C1 segment of cervical spinal cord (tissue), 14 donors: ENCODE data around the gene FAM227B.
"Not testable (repeated sequence)": the region's sequence is repeated elsewhere in the genome, so short reads cannot be mapped to it uniquely, and the experiment has no call there.

ENCODE experiments used
- DNase-seq, 14 donors: peaks; one replicate each; lab custom pipeline; 2025; lab: John Stamatoyannopoulos, UW

The FAM227B gene

DNA sequence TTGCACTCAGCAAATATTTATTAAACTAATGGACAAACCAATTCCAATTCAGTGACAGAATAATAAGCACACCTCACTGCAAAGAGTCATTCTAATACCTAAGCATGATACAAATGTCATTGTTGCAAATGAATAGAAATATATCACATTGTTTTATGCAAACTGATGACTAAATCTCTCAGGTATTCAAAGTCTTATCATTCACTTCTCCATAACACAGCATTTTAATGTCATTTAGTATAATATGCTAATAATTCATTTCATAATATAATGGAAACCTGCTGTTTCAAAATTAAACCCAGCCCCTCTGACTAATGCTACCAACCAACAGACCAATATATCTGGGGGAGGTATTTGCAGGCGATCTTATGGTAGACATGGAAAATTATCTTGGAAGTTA, 125.8 kb downstream of the FAM227B start:
- no peak for DNase-seq

GRCh38 chr15:49492830-49493229, 127.8 kb downstream of the FAM227B start:
- DNase-seq = no peak

GRCh38 chr15:49492151-49492550, 128.5 kb downstream of the FAM227B start:
- DNase-seq = no peak

DNA sequence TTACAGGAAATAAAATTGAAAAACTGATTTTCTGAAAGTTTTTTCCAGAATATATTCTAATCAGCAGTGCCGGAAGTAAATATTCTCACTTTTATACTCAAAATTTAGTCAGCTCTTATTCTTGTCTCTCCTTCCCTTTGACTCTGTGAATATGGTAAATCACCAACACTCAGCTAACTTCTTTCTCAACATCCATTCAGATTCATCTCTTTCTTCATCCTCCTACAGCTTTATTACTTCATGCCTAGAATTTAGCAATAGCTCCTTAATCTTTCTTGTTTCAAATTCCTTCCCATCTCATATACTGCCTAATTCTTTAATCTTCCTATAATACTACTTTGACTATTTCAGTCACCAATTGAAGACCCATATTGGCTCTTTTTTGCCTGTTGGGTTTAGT, 129.7 kb downstream of the FAM227B start:
- DNase-seq = no peak

GRCh38 chr15:49485401-49485800, 135.2 kb downstream of the FAM227B start:
- DNase-seq = not testable (repeated sequence)

GRCh38 chr15:49478982-49479381, 141.6 kb downstream of the FAM227B start:
- not testable (repeated sequence) for DNase-seq

DNA sequence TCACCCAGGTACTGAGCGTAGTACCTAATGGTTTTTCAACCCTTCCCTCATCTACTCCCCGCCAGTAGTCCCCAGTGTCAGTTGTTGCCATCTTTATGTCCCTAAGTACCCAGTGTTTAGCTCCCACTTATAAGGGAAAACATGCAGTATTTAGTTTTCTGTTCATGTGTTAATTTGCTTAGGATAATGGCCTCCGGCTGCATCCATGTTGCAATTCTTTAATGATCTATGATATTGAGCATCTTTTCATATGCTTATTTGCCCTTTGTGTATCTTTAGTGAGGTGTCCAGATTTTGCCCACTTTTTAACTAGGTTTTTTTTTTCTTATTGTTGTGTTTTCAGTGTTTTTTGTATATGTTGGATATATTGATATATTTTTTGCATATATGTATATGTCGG, 142.6 kb downstream of the FAM227B start:
- not testable (repeated sequence) for DNase-seq

- no peak for DNase-seq
These were observed 147.6 kb downstream of the FAM227B start for GRCh38 chr15:49473031-49473430.

GRCh38 chr15:49472338-49472737, 148.3 kb downstream of the FAM227B start:
- no peak for DNase-seq

DNA sequence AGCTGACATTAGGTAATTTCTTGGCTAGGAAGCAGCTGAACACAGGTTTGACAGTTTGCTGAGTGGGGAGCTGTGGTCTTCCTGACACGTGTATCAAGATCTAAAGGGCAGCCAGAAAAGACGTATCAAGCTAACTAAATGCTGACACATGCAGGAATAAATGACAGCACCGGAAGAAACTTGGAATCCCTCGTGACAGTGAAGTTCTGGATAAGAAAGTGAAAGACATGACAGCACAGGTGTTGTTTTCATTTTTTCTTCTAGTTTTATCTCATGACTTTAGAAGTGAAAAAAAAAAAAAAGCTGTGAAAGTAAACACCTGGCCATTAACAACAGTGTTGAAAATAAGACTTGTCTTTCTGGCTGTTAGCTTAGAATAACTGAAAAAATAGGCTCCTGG, 148.9 kb downstream of the FAM227B start:
- no peak for DNase-seq

DNA sequence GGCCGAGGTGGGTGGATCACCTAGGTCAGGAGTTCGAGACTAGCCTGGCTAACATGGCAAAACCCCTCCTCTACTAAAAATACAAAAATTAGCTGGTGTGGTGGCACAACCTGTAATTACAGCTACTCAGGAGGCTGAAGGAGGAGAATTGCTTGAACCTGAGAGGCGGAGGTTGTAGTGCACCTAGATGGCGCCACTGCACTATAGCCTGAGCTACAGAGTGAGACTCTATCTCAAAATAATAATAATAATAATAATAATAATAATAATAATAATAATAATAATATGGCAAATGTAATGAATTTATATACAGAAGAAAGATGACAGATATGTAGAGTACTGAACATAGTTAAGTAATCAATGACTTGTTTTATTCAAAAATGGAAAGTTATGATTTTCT, 149.4 kb downstream of the FAM227B start:
- DNase-seq = not testable (repeated sequence)

DNA sequence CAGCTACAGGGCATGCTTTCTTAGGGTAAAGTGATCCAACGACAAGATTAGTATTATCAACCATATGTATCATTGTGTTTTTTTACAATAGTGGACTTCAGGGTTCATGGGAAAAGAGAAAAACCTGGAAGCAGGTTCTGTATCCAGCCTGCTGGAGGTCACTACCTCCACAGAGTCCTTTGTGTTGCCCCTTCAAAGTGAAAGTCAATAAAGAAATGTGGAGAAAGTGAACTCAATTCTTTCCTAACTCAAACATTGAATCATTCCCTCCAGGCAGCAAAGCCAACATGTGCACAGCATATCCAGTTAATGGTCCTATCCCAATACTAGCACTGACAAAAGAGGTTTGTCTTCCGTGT, 152.2 kb downstream of the FAM227B start:
- no peak for DNase-seq

DNA sequence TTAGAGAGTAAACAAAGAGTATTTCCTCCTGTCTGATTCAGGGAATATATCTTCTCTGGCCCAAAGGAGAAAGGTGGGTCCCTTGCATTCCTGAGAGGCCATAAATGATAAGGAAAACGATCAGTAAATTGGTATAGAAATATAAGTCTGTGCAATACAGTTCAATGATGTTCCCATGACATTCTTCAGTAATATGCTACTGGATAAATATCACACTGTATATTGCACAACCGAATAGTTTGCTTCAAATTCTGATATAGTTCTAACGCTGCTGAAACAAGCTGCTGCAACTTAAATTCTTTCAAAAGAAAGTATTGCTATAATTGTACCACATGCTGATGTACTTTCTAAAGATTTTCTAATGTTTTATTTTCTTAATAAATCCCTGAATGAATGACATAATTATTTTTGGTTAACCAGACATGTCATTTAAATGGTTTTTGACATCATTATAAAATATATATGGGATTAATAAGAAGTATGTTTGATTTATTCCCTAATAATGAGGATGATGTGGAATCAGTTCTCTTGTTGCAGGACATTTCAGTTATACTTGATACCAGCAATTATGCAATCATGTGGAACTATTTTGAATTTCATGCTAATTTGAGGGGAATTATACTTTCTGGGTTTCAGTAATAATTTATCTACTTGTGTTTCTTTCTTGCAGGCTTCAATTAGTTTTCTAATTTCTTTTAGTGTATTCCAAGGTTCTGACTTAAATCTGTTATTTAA, 152.7 kb downstream of the FAM227B start:
- DNase-seq = no peak

- no peak for DNase-seq
These were observed 154.5 kb downstream of the FAM227B start for GRCh38 chr15:49466119-49466518.

DNA sequence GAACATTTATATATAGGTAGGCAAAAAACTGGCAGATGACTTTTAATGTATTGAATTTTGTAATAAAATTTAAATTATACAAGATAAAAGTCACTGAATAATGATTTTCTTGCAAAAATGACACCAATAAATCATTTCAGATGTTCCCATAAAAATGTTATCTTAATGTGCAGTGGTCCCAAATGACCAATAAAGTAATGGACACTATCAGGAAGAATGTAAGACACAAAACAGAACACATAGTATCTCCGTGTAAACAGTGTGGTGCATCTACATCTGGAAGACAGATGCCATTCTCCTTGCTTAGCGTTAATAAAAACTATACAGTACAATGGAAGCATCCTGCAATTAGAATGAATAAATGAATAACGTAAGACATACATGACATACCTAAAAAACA, 156.1 kb downstream of the FAM227B start:
- no peak for DNase-seq

DNA sequence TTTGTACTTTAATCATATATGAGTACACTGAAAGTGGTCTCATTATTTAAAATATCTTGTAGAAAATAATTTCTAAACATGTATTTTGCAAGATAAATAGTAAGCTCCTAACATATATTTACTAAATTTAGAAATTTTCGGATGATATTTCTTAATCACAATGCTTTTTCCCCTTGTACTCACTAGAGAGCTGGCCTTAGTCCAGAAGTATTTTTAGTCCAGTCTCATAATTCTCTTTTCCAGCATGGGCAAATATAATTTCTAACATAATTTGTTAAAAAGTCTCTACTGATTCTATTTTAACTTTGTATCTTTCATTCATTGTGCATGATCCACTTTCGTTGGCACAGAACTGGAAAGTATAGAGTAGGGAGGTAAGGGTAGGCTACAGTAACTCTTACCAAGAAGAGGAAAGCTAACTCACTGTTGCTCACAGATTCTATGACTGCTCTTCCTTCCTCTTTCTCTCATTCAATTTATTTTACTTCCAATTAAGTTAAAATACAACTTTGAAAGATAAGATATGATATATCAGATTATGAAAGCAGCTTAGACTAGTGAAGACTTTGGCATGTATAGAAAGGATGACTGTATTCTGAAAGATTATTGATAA, 158.3 kb downstream of the FAM227B start:
- no peak for DNase-seq

- no peak for DNase-seq
These were observed 160.1 kb downstream of the FAM227B start for GRCh38 chr15:49460411-49460941.

DNA sequence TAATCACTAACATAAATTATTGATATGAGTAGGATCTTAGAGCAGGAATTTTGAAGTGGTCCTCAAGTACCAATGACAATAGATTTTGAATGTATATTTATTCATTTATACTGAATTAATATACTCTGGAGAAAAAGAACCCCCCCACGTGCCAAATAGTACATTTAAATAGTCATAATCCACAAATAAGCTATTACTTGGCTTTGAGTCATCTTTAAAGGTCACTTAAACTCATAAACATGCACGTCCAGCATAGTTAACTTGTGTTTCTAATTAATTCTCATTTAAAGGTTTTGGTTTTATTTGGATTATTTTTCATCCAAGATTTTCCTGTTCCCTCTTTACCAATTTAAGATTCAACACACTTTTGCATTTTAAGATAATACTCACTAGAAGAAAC, 162.5 kb downstream of the FAM227B start:
- DNase-seq = no peak

- no peak for DNase-seq
These were observed 164.5 kb downstream of the FAM227B start for GRCh38 chr15:49456166-49456565.

- DNase-seq = no peak
These were observed 168.0 kb downstream of the FAM227B start for GRCh38 chr15:49452595-49452994.

DNA sequence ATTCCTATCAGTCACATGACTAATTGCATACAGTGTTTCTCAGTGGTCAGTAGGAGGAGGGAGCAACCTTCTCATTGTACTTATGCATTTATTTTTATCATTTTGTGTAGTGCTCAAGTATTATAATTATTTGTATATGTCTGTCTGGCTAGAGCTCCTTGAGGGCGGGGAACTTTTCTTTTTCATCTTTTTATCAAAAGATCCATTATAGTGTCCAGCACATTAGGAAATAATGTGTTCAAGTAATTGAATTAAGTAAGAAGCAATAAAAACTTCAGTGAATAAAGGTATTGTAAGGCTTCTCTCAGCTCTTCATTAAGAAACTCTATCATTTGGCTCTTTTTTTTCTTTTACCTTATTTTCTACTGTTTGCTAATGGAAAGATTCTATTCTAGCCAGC, 178.8 kb downstream of the FAM227B start:
- no peak for DNase-seq

GRCh38 chr15:49441356-49441755, 179.3 kb downstream of the FAM227B start:
- no peak for DNase-seq

DNA sequence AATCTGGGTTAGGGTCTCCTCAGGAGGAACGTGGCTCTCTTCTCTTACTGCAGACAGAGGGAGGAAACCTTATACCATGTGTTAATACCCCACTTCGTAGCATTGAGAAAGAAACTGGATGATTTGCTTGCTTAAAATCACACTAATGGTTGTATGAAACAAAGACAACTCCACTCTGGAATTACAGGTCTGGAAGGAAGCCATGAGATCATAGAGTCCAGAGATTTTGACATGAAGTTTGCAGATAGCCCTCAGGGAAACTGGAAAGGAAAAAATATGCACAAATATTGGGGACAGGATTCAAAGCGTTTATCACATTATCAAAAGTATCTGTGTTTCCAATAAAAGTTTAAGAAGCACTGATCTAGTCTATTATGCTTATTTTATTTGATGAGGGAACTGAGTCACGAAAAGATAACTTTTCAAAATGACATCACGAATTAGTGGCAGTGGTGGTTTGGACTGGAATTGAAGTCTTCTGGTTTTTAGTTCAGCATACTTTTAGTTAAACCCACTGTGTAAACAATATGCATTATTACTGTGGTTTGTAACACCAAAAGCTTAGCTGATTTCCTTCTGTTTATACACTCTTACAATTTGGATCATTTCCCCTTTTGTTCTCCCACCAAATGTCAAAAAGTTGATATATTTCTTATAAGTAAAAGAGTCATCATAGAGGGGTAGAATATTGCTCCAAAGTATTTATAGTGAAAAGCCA, 180.8 kb downstream of the FAM227B start:
- no peak for DNase-seq
